Activated CD8-positive, alpha-beta memory T cell treated with anti-CD3 and anti-CD28 coated beads, Interleukin-2, amount 50 U/mL, for 48 hours (primary cell): Measurements from ENCODE around the gene SPATA7.

Experiments used
- DNase-seq: peaks from one replicate; pipeline ENCODE4 v3.0.0-alpha.2; 2020

Gene SPATA7

DNA sequence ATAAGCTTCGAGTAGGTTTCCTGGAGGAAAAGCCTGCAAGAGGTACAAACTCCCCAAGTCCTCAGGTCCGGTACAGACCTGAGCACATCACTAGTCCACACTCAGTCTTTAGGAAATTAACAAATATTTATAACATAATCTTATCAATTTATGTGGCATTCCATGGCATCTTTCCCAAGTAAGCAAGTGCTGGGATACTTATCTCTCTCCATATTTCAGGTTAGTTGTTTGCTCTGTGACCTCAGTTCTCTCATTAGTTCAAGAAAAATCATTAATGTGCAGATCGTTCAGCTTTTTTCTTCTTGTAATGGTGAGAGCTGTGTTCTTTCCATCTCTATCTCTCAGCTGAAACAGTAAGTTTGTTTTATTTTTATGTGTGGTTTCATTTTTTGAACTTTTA lies 34.7 kb downstream of the SPATA7 start:
- no peak for DNase-seq

- no peak for DNase-seq
Measured at GRCh38 chr14:88421286-88421685, 35.8 kb downstream of the SPATA7 start.

GRCh38 chr14:88422047-88422446 lies 36.6 kb downstream of the SPATA7 start:
- no peak for DNase-seq

DNA sequence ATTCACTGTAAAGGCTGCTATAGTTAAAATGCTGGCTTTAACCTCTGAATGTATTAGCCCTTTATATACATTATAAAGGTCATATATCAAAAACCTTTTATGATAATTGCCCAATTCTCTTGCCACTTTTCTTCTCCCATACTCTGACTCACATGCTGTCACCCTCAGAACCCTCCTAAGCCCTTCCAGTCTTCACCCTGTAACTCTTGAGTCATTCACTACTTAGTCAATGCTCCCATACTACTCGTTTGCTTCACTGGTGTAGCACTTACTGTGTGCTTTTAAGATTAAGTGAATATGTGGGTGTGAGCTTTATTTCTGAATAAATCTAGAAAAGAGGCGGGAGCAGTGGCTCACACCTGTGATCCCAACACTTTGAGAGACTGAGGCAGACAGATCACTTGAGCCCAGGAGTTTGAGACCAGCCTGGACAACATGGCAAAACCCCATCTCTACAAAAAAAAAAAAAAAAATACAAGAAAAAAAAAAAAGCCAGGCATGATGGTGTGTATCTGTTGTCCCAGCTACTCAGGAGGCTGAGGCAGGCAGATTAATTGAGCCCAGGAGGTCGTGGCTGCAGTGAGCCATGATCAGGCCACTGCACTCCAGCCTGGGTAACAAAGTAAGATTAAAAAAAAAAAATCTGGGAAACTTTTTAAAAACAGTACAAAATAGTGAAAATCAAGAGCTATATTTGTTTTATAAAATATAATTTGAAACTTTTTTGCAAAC lies 37.6 kb downstream of the SPATA7 start:
- DNase-seq: no peak

DNA sequence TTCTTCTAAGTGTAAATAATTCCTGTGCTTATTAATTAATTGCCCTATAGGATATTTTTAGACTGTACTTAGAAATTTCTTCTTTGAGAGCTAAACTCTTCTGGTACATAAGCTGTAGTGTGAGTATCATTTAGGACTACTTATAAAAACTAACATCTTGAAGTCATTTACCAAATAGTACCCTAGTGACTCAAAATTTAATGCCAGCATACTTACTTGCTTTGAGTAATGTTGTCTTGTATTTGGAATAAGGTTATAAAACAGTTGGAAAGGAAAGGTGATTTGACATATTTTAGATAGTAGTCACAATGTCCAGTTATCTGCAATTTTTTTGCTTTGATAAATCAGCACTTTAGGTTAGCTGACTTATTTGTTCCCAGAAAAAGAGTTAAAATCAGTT lies 39.1 kb downstream of the SPATA7 start:
- DNase-seq: no peak

- no peak for DNase-seq
Measured at GRCh38 chr14:88426271-88426670, 40.8 kb downstream of the SPATA7 start.

DNA sequence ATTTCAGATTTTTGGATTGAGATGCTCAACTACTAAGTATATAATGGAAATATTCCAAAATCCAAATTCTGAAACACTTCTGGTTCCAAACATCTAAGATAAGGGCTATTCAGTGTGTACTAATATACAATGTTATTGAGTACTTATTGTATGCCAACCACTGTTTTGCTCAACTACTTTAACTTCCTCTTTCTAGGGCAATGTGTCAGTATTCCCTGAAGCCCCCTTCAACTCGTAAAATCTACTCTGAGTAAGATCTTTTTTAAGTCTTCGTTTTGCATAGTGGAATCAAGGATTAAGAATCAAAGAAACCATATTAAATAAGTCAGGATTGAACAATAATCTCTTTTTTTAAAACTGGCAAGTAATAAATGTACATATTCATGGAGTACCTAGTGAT lies 45.5 kb downstream of the SPATA7 start:
- no peak for DNase-seq

GRCh38 chr14:88437658-88438057 lies 52.2 kb downstream of the SPATA7 start:
- DNase-seq: no peak

- no peak for DNase-seq
Measured at GRCh38 chr14:88439088-88439487, 53.6 kb downstream of the SPATA7 start.

DNA sequence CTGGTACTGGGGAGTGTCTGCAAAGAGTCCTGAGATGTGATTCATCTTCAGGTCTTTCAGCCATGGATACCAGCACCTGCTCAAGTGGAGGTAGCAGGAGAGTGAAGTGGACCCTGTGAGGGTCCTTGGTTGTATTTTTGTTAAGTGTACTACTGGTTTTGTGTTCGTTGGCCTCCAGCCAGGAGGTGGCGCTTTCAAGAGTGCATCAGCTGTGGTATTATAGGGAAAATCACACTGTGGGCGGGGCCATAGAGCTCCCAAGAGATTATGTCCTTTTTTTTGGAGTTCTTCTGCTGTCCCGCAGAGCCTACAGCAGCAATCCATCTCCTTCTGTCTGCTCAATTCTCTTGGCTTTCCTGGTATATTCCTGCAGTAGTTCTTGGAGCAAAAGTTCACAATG lies 66.8 kb downstream of the SPATA7 start:
- no peak for DNase-seq

GRCh38 chr14:88454886-88455285 lies 69.4 kb downstream of the SPATA7 start:
- no peak for DNase-seq

DNA sequence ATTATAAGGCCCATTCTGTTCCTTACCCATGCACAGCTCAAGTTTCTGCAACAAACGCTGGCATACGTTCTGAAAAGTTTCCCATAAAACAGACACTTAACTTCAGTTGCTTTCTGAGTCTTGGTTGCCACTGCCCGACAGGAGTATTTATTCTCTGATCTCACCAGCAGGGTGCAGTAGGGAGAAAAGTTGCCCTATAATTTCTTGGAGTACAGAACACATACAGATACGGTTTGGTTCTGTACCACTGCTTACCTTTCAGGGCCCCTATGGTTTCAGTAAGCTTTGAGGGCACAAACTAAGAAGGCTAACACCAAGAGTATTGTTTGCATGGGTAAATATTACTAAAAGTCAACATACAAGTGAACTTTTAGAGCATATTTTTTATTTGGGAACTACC lies 77.9 kb downstream of the SPATA7 start:
- no peak for DNase-seq

DNA sequence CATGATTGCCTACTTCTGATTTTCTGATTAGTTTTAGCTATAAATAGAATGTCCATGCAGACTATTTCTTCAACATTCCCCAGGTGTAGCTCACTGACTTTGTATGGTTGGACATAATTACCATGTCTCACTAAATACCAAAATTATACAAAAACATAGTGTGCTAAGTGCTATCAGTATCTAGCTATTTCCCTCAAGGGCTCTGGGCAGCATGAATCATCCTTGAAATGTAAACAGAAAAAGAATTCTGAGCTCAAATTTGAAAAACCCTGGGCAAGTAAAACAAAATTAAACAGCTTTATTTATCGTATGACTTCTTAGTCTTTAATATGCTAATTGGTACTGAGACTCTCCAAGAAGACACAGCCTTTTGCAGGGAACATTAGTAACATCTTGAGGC lies 82.9 kb downstream of the SPATA7 start:
- DNase-seq: no peak

DNA sequence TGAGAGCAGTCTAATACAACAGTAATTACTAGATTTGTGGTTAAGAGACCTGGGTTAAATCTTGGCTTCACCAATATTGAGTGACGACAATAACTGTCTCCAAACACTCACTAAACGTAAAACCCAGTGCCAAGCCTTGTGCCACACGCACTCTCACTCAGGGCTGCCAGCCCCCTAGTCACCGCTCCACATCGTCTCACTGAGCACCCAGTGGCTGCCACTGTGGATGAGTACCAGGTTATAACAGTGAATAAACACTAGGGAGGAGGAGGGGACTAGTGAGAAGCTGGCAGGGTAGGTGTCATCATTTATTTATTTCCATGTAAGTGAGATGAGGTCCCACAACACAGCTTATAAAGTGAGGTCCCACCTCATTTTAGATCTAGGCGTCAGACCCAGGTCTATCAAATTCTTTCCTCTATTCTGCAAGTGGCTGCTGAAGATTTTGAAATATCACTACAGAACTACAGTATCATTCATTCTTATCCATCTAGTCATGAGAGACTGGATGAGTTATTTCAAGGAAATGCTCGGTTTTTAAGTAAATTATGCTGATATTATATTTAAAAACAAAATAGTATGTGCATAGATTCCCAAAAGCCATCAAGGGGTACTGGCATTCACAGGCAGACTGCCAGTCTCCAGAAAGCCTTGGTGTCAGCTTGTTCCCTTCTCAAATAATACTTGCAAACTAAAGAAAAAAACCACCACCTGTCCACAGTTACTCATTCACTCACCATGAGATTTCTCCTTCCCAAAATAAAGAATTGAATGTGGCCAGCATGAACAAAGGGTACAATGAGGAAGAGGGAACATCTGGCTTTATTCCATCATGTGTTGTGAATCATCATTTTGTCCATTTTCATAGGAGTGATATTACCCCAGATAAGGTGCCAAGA lies 85.3 kb downstream of the SPATA7 start:
- DNase-seq: no peak

DNA sequence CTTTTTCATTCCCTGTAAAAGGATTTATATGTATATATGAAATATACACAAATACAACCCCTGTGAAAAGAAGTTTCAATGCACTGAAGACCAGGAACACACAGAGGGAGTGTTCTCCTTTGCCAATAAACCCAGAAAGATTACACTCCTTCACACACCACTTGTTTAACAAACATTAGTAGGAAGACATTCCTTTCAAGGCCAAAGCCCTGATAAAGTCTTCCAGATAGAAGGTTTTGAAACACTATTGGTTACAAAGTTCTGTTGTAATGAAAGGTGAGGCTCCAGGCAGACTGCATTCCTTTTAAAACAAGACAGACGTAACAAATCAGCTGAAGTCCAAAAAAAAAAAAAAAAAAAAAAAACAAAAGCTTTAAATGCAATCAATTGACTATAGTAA lies 88.3 kb downstream of the SPATA7 start:
- no peak for DNase-seq

DNA sequence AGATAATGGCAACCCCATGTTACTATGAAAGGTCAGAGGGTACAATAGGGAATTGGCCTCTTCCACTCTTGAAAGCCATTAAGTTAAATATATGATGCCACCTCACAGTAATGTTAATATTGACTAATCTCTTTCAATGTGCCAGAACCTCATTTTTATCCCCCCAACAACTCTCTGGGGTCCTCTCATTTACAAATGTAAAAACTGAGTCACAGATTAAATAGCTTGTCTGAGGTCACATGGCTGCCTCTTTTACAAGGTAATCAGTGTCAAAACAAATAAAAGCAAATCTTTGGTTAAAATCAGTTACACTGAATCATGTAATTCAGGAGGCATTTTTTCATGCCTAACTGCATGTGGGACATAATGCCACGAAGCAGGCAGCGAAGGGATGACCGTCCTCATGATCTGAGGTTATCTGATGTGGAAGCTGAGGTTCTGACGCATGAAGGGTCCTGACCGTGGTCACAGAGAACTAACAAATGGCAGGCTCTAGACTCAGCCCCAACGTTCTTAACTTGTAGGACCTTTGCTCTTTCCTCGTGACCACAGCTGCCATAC lies 90.8 kb downstream of the SPATA7 start:
- DNase-seq: no peak

DNA sequence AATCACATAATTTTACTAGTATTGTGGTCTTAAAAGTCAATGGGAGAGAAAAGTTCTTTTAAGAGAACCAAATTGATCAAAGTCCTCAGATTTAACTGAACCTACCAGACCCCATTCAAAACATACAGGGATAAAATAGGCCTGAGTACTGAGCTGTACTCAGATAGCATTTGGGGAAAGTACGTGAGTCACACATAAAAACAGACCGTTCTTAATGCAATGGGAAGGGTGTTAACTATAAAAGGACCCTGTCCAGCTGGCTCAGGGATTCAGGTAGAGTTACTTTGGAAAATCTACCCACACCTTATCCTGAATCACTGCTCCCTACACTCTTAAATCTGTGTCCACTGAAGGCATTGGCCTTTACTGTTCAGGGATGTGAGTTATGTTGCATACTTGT lies 91.4 kb downstream of the SPATA7 start:
- DNase-seq: no peak

- DNase-seq: no peak
Measured at GRCh38 chr14:88477513-88478250, 92.2 kb downstream of the SPATA7 start.

DNA sequence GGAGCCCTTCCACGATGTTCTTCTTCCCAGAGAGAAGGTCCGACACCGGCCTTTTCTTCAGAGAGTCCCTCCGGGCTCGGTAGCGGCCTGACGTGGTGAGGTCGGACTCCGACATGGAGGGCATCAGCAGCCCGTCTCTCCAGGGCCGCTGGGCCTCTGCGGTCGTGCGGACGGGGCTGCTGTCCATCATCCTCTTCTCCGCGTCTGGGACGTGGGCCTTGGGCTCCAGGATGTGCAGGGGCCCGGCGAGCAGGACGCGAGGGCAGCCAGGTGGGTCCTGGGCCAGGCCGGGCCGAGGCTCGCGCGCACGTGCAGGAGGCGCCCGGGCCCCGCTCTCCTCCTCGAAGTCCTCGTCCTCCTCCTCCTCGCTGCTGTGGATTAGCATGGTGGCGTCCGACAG lies 93.5 kb downstream of the SPATA7 start:
- no peak for DNase-seq

DNA sequence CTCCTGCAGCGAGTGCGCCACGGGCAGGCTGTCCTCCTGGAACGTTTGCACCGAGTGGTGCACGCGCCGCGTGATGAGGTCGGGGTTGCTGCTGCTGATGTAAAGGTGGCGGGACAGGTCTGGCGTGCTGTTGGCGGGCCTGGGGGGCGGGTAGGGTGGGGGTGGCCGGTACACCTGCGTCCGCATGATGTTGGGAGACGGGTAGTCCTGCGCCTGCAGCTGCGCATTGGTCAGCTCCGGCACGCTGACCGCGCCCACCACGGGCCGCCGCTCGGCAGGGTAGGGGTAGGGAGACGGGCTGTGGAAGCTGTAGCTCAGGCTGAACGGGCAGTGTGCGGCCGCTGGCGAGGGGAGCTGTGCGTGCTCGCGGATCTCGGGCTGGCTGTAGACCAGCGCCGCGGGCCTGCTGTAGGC lies 94.1 kb downstream of the SPATA7 start:
- no peak for DNase-seq

DNA sequence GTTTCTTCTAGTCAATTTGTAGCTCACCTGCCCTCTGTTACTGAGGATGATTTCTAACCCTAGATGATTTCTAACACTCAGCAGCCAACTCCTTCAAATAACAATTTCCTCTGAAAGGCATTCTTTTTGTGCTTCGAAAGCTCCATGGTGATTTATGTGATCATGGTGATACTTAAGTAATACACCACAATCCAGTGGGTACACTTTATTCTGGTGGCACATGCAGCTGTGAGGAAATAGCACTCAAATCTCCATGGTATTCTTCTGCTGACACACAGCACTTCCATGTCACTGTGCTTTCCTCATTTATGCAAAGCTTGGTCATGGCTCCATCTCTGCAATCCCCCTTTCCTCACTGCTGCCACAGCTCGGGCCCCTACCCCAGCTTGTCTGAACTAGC lies 95.6 kb downstream of the SPATA7 start:
- DNase-seq: no peak

- no peak for DNase-seq
Measured at GRCh38 chr14:88481794-88482193, 96.3 kb downstream of the SPATA7 start.

- no peak for DNase-seq
Measured at GRCh38 chr14:88482524-88482923, 97.1 kb downstream of the SPATA7 start.
